Measurements from ENCODE around the gene IBTK.

GRCh38 chr6:82166493-82166892, 81.1 kb downstream of the IBTK start:
- no peak for TF ChIP-seq JUND (IDR thresholded peaks at IDR 0.05)
- no peak for TF ChIP-seq CTCF (IDR thresholded peaks at IDR 0.05; ENCODE audit: low read depth, low read length, missing input control)
- TF ChIP-seq YY1 (IDR thresholded peaks at IDR 0.05): no peak
- TF ChIP-seq, protein P1, sequence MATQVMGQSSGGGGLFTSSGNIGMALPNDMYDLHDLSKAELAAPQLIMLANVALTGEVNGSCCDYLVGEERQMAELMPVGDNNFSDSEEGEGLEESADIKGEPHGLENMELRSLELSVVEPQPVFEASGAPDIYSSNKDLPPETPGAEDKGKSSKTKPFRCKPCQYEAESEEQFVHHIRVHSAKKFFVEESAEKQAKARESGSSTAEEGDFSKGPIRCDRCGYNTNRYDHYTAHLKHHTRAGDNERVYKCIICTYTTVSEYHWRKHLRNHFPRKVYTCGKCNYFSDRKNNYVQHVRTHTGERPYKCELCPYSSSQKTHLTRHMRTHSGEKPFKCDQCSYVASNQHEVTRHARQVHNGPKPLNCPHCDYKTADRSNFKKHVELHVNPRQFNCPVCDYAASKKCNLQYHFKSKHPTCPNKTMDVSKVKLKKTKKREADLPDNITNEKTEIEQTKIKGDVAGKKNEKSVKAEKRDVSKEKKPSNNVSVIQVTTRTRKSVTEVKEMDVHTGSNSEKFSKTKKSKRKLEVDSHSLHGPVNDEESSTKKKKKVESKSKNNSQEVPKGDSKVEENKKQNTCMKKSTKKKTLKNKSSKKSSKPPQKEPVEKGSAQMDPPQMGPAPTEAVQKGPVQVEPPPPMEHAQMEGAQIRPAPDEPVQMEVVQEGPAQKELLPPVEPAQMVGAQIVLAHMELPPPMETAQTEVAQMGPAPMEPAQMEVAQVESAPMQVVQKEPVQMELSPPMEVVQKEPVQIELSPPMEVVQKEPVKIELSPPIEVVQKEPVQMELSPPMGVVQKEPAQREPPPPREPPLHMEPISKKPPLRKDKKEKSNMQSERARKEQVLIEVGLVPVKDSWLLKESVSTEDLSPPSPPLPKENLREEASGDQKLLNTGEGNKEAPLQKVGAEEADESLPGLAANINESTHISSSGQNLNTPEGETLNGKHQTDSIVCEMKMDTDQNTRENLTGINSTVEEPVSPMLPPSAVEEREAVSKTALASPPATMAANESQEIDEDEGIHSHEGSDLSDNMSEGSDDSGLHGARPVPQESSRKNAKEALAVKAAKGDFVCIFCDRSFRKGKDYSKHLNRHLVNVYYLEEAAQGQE (IDR thresholded peaks at IDR 0.05): no peak
- TF ChIP-seq SP1 (IDR thresholded peaks at IDR 0.05): no peak
- no peak for TF ChIP-seq MAX (IDR thresholded peaks at IDR 0.05)
- TF ChIP-seq ATF3 (IDR thresholded peaks at IDR 0.05): no peak
- no peak for TF ChIP-seq RAD21 (IDR thresholded peaks at IDR 0.05)
- no peak for TF ChIP-seq HNF4A (conservative IDR thresholded peaks at IDR 0.05)
- TF ChIP-seq RXRA (IDR thresholded peaks at IDR 0.05): no peak

All from liver (tissue), 3 donors.